H1 (cell line): ENCODE data around the gene ASTN2. TPM values are rescaled to one million over a fixed set of nuclear protein-coding genes. Genes with fewer than 3 reads are reported as not detected.

Source experiments
- CTCF ChIA-PET: fragments of 300-600 bp; sonication (Branson Sonifier 250); formaldehyde crosslinking; loops from one replicate; lab custom pipeline; 2021; ENCODE audit not compliant: partially characterized antibody; lab: Charles Lee
- POLR2A ChIA-PET: fragments of 300-600 bp; sonication (Branson Sonifier 250); formaldehyde crosslinking; loops from one replicate; lab custom pipeline; 2021; ENCODE audit warnings: inconsistent platforms; ENCODE audit not compliant: partially characterized antibody; lab: Charles Lee
- DNase-seq, 2 experiments: peaks; one replicate each; pipeline versions ENCODE4 v3.0.0 to v3.0.0-alpha.2; 2010 to 2022; ENCODE audit warnings: low spot score in 2 of 2, low read depth in 1 of 2, mixed read lengths in 1 of 2
- FAIRE-seq: peaks from 2 replicates; lab custom pipeline; 2011; peaks lifted over from hg19 to GRCh38; lab: Jason Lieb, UNC
- H2AFZ ChIP-seq: 2 replicates; pipeline ENCODE4 v1.8.1; 2012; ENCODE audit warnings: low read length, inconsistent platforms
- H2AK5ac ChIP-seq: 2 replicates; pipeline ENCODE4 v1.6.1; 2013; ENCODE audit warnings: low read depth, low read length
- H2BK120ac ChIP-seq: replicated peaks from 2 replicates; pipeline ENCODE3; 2013; ENCODE audit warnings: low read depth, low read length, inconsistent platforms
- H2BK12ac ChIP-seq: 2 replicates; pipeline ENCODE4 v1.6.1; 2013; ENCODE audit warnings: low read depth, low read length
- H2BK15ac ChIP-seq: 2 replicates; pipeline ENCODE4 v1.6.1; 2013; ENCODE audit warnings: low read length
- H2BK20ac ChIP-seq: 2 replicates; pipeline ENCODE4 v1.6.1; 2013; ENCODE audit warnings: low read length
- H2BK5ac ChIP-seq: 2 replicates; pipeline ENCODE4 v1.6.1; 2013; ENCODE audit warnings: low read depth, low read length
- H3K14ac ChIP-seq: 2 replicates; pipeline ENCODE4 v1.6.1; 2013; ENCODE audit warnings: inconsistent platforms; ENCODE audit not compliant: insufficient read length
- H3K18ac ChIP-seq: 2 replicates; pipeline ENCODE4 v1.6.1; 2013; ENCODE audit warnings: low read length; ENCODE audit errors: extremely low read depth
- H3K23ac ChIP-seq: 2 replicates; pipeline ENCODE4 v1.6.1; 2013; ENCODE audit warnings: inconsistent platforms; ENCODE audit not compliant: insufficient read length
- H3K23me2 ChIP-seq: 2 replicates; pipeline ENCODE4 v1.6.1; 2013; ENCODE audit warnings: low read depth, low read length
- H3K27ac ChIP-seq: 2 replicates; pipeline ENCODE4 v1.6.1; 2011; ENCODE audit warnings: low read depth, low read length, inconsistent platforms
- H3K27me3 ChIP-seq, 4 experiments: replicated peaks in 1 of 4; 1 replicate in 1 of 4; 2 replicates in 3 of 4; pipeline versions ENCODE4 v1.6.1 to v1.8.1; 2011 to 2013; ENCODE audit warnings: low read length in 3 of 4, mild to moderate bottlenecking in 3 of 4, inconsistent platforms in 2 of 4, mixed read lengths in 2 of 4, moderate library complexity in 1 of 4; ENCODE audit not compliant: control insufficient read depth in 3 of 4, insufficient read depth in 3 of 4; ENCODE audit errors: extremely low read depth in 1 of 4
- H3K36me3 ChIP-seq, 4 experiments: 2 replicates each; pipeline versions ENCODE4 v1.6.1 to v1.8.1; 2011 to 2013; ENCODE audit warnings: mild to moderate bottlenecking in 4 of 4, low read length in 3 of 4, moderate library complexity in 2 of 4, control low read depth in 1 of 4, inconsistent platforms in 1 of 4; ENCODE audit not compliant: insufficient read depth in 4 of 4, control insufficient read depth in 2 of 4
- H3K4ac ChIP-seq: replicated peaks from 2 replicates; pipeline ENCODE3; 2013; ENCODE audit warnings: low read length, low read depth, mixed read lengths, inconsistent platforms; ENCODE audit not compliant: insufficient read length
- H3K4me1 ChIP-seq, 4 experiments: replicated peaks in 1 of 4; 1 replicate in 1 of 4; 2 replicates in 3 of 4; pipeline versions ENCODE4 v1.6.1 to v1.8.1; 2011 to 2013; ENCODE audit warnings: low read length in 3 of 4, inconsistent platforms in 2 of 4, mixed read lengths in 1 of 4; ENCODE audit not compliant: insufficient read depth in 4 of 4, control insufficient read depth in 3 of 4
- H3K4me2 ChIP-seq, 2 experiments: 2 replicates each; pipeline versions ENCODE4 v1.6.1 to v1.8.1; 2011 to 2013; ENCODE audit warnings: low read depth in 2 of 2, low read length in 2 of 2, control low read depth in 1 of 2, inconsistent platforms in 1 of 2, mild to moderate bottlenecking in 1 of 2; ENCODE audit not compliant: insufficient read depth in 1 of 2
- H3K4me3 ChIP-seq, 4 experiments: fragments of 200-600, 300-600 bp in 1 of 4; sonication (generic), shearing (Covaris generic), sonication (Bioruptor Twin) in 1 of 4; 2 replicates each; pipeline versions ENCODE4 v1.5.1 to v1.8.1; 2011 to 2016; ENCODE audit warnings: low read length in 4 of 4, low read depth in 3 of 4, control low read depth in 2 of 4, inconsistent platforms in 2 of 4, mild to moderate bottlenecking in 2 of 4, mixed read lengths in 1 of 4, moderate library complexity in 1 of 4; ENCODE audit not compliant: insufficient read depth in 2 of 4; ENCODE audit errors: extremely low read depth in 1 of 4
- H3K56ac ChIP-seq: replicated peaks from 2 replicates; pipeline ENCODE3; 2013; ENCODE audit warnings: low read depth, mild to moderate bottlenecking, mixed read lengths, low read length, inconsistent platforms; ENCODE audit not compliant: insufficient read length
- H3K79me1 ChIP-seq: 2 replicates; pipeline ENCODE4 v1.6.1; 2013; ENCODE audit warnings: low read depth, low read length, control low read depth
- H3K79me2 ChIP-seq, 2 experiments: 2 replicates each; pipeline versions ENCODE4 v1.6.1 to v1.8.1; 2012 to 2013; ENCODE audit warnings: low read length in 2 of 2, mild to moderate bottlenecking in 2 of 2, inconsistent platforms in 1 of 2; ENCODE audit not compliant: insufficient read depth in 2 of 2, control insufficient read depth in 1 of 2
- H3K9ac ChIP-seq, 4 experiments: replicated peaks in 1 of 4; 1 replicate in 1 of 4; 2 replicates in 3 of 4; pipeline versions ENCODE4 v1.6.1 to v1.8.1; 2011 to 2013; ENCODE audit warnings: low read depth in 3 of 4, low read length in 3 of 4, control low read depth in 2 of 4, mild to moderate bottlenecking in 2 of 4, moderate library complexity in 2 of 4, inconsistent platforms in 1 of 4; ENCODE audit errors: extremely low read depth in 1 of 4
- H3K9me3 ChIP-seq, 2 experiments: 2 replicates each; pipeline versions ENCODE4 v1.6.1 to v1.8.1; 2012 to 2013; ENCODE audit warnings: mild to moderate bottlenecking in 2 of 2, moderate library complexity in 2 of 2, control low read depth in 1 of 2, inconsistent platforms in 1 of 2, low read depth in 1 of 2, low read length in 1 of 2, mixed read lengths in 1 of 2; ENCODE audit not compliant: insufficient read depth in 2 of 2
- H4K20me1 ChIP-seq, 2 experiments: replicated peaks in 1 of 2; 2 replicates each; pipeline versions ENCODE3 to v1.8.1; 2011 to 2013; ENCODE audit warnings: inconsistent platforms in 2 of 2, low read length in 2 of 2, mild to moderate bottlenecking in 1 of 2; ENCODE audit not compliant: insufficient read depth in 2 of 2, control insufficient read depth in 1 of 2
- H4K5ac ChIP-seq: 2 replicates; pipeline ENCODE4 v1.6.1; 2013; ENCODE audit warnings: low read length, low read depth, mixed read lengths, inconsistent platforms; ENCODE audit not compliant: insufficient read length
- H4K8ac ChIP-seq: 2 replicates; pipeline ENCODE4 v1.8.0; 2013; ENCODE audit warnings: mild to moderate bottlenecking, moderate library complexity, low read length, inconsistent platforms; ENCODE audit not compliant: insufficient read depth; ENCODE audit errors: extremely low read depth
- H4K91ac ChIP-seq: replicated peaks from 2 replicates; pipeline ENCODE3; 2013; ENCODE audit warnings: low read length, mixed read lengths, inconsistent platforms; ENCODE audit not compliant: insufficient read length
- BACH1 ChIP-seq: IDR thresholded peaks from 2 replicates; pipeline ENCODE4 v1.6.1; 2012; ENCODE audit warnings: low read length, improper control_type of control experiment
- EP300 ChIP-seq, 2 experiments: IDR thresholded peaks; 1 replicate in 1 of 2; 2 replicates in 1 of 2; pipeline ENCODE4 v1.6.1; 2011 to 2012; ENCODE audit warnings: low read depth in 2 of 2, low read length in 2 of 2, mild to moderate bottlenecking in 2 of 2, borderline replicate concordance in 1 of 2, inconsistent platforms in 1 of 2, moderate library complexity in 1 of 2
- HDAC6 ChIP-seq: IDR thresholded peaks from one replicate; pipeline ENCODE4 v1.7.1; 2012; ENCODE audit warnings: low read depth, mild to moderate bottlenecking, inconsistent platforms, low read length, moderate library complexity
- JUN ChIP-seq: IDR thresholded peaks from 2 replicates; pipeline ENCODE4 v1.6.1; 2011; ENCODE audit warnings: low read depth, mild to moderate bottlenecking, improper control_type of control experiment, low read length
- RAD21 ChIP-seq, 2 experiments: IDR thresholded peaks in 1 of 2; conservative IDR thresholded peaks in 1 of 2; 2 replicates each; pipeline ENCODE4 v1.6.1; 2011; ENCODE audit warnings: low read depth in 2 of 2, low read length in 2 of 2, improper control_type of control experiment in 1 of 2, inconsistent platforms in 1 of 2, mild to moderate bottlenecking in 1 of 2, moderate library complexity in 1 of 2
- RXRA ChIP-seq: IDR thresholded peaks from 2 replicates; pipeline ENCODE4 v1.6.1; 2011; ENCODE audit warnings: low read depth, mild to moderate bottlenecking, low read length, moderate library complexity; ENCODE audit not compliant: insufficient read depth
- SIN3A ChIP-seq, 2 experiments: IDR thresholded peaks in 1 of 2; conservative IDR thresholded peaks in 1 of 2; 2 replicates each; pipeline ENCODE4 v1.6.1; 2011 to 2012; ENCODE audit warnings: low read length in 2 of 2, improper control_type of control experiment in 1 of 2, low read depth in 1 of 2, mild to moderate bottlenecking in 1 of 2
- TBP ChIP-seq: IDR thresholded peaks from 2 replicates; pipeline ENCODE4 v1.6.1; 2011; ENCODE audit warnings: low read depth, low read length, improper control_type of control experiment
- WGBS, 2 experiments: shearing (Covaris generic) in 1 of 2; methylation state at CpG; one replicate each; pipeline versions ENCODE4 v1.1.6 to v1.1.7; 2013 to 2015; ENCODE audit warnings: low lambda C conversion rate in 2 of 2, mixed read lengths in 2 of 2, inconsistent platforms in 1 of 2, low coverage in 1 of 2, missing lambda C conversion rate in 1 of 2; ENCODE audit not compliant: insufficient replicate concordance in 2 of 2, insufficient coverage in 1 of 2, insufficient read length in 1 of 2; ENCODE audit errors: extremely low coverage in 1 of 2, missing lambda C conversion rate in 1 of 2; 5-methylcytosine and 5-hydroxymethylcytosine counted together
- polyA plus RNA-seq, 7 experiments: library from polyadenylated mRNA; depleted of rRNA in 3 of 7; stranded (reverse) in 5 of 7; unstranded in 2 of 7; fragments of >200 nt in 5 of 7; fragments of 200-250 nt in 2 of 7; gene quantifications; 1 replicate in 5 of 7; 2 replicates in 1 of 7; 4 replicates in 1 of 7; pipeline versions ENCODE4 v1.2.1 to v1.2.3, GENCODE V29; 2011 to 2013; ENCODE audit warnings: missing spikeins in 2 of 7, mixed read lengths in 2 of 7
- total RNA-seq: library from RNA; stranded (reverse); fragmentation: NEBNext Ultra II Directional; extraction: Animal tissue kit (Norgen Biotek cat#: 25700); gene quantifications from 2 replicates; pipeline ENCODE4 v1.2.1, GENCODE V29; 2021
- TF ChIP-seq, protein P1 (sequence below): IDR thresholded peaks from 2 replicates; pipeline ENCODE4 v1.6.1; 2012; ENCODE audit warnings: inconsistent platforms

The ASTN2 gene
- total and polyA plus RNA-seq, 2 of the 8 experiments (the other 6 are each of a cell fraction or from before 2014, with no cell fraction given), result 8.2 to 13.7 TPM

DNA sequence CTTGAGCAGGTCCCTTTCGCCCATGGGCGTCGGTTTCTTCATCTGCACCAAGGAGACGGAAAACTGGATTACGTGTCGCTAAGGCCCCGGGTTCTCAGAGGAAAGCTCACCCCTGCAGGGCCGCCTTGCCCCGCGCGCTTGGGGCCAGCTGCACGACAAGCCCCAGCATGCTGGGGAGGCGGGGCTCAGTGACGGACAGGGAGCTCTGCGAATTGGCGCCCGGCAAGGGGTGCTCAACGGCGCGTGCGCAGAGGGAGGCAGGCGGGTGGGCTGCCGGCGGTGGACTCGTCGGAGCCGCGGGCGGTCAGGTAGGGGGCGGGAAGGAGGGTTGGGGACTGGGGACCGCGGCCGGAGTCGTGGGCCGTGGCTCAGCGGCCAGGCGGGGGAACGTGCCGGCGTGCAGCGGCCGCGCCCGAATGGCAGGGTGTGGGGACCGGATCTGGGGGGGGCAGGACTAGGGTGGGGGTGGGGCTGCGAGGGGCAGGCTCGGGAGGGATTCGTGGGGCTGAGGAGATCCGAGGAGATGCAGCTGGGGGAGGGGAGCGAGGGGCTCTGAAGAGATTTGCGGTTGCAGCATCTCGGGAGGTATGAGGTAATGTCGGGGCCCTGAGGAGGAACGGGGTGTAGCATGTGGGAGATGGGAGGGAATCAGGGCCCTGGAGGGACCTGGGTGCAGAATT, 727.6 kb downstream of the ASTN2 start, which contains the start of gene TRIM32:
Gene TRIM32 (plus strand): TSS at position 232 of the 680 bp plus-strand sequence. CDS start 10,438 bp downstream, outside the sequence.
- POLR2A ChIA-PET, result interaction anchor here (0.7 to 1.5 kb wide), 6 partner anchors 11 to 212 kb away, joined by 3 to 8 read pairs (median 3); no protein-coding TSS in a partner anchor
- H2BK5ac ChIP-seq, result peak within 1 kb of the TSS; percentile 75; the same call in 1 of the 2 replicates
- TF ChIP-seq SIN3A (conservative IDR thresholded peaks at IDR 0.05 in 1 of 2, IDR thresholded peaks at IDR 0.05 in 1 of 2; ENCODE audit: low read depth in 1 of 2, low read length in 2 of 2) (peak in 1 of 2 experiments; percentile 55; a peak in 1 of 4 replicates), RAD21 (IDR thresholded peaks at IDR 0.05 in 1 of 2, conservative IDR thresholded peaks at IDR 0.05 in 1 of 2; ENCODE audit: low read depth in 2 of 2, low read length in 2 of 2) (no peak), TBP (0 out of 2 replicates have a peak, but pooled peaks have one; percentile 12), BACH1 (no peak), RXRA (no peak), EP300 (IDR thresholded peaks at IDR 0.05; ENCODE audit: borderline replicate concordance in 1 of 2, low read depth in 2 of 2, low read length in 2 of 2) (no peak), JUN (no peak), HDAC6 (no peak)
- TF ChIP-seq, protein P1, sequence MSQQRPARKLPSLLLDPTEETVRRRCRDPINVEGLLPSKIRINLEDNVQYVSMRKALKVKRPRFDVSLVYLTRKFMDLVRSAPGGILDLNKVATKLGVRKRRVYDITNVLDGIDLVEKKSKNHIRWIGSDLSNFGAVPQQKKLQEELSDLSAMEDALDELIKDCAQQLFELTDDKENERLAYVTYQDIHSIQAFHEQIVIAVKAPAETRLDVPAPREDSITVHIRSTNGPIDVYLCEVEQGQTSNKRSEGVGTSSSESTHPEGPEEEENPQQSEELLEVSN, result peak; percentile 74

More for the DNA sequence above, 727.6 kb downstream of the ASTN2 start, which contains the start of gene TRIM32:
- Histone ChIP-seq H3K79me2 (peaks cover 0 to 23% of the 10 kb centered on the region in 2 experiments; a peak in 2 of 4 replicates), H3K4me3 (peak within 1 kb of the TSS; percentile 55 to 89 (median 62)), H3K27me3 (no peaks in the 10 kb centered on the region; a peak in 2 of 7 replicates), H3K23ac (no peak within 1 kb of the TSS), H2BK15ac (peak within 1 kb of the TSS; percentile 83; the same call in 1 of the 2 replicates), H3K36me3 (no peaks in the 10 kb centered on the region; a peak in 1 of 8 replicates), H2BK20ac (peak within 1 kb of the TSS; percentile 77; the same call in 1 of the 2 replicates), H4K20me1 (peaks cover 1 to 2% of the 10 kb centered on the region in 2 experiments), H4K91ac (peak within 1 kb of the TSS; percentile 37), H3K9me3 (no peaks in the 10 kb centered on the region), H2AFZ (peak within 1 kb of the TSS; percentile 94; the same call in 1 of the 2 replicates), H2BK12ac (peak within 1 kb of the TSS; percentile 97; the same call in 1 of the 2 replicates), H4K5ac (peak within 1 kb of the TSS; percentile 52), H3K23me2 (peaks cover 12% of the 10 kb centered on the region), H3K27ac (no peak within 1 kb of the TSS; the same call in none of the 2 replicates), H3K56ac (peak within 1 kb of the TSS; percentile 90), H2AK5ac (no peak within 1 kb of the TSS), H3K14ac (no peak within 1 kb of the TSS), H2BK120ac (no peak within 1 kb of the TSS), H4K8ac (peak within 1 kb of the TSS; percentile 84), H3K4me1 (peaks cover 0 to 9% (median 1%) of the 10 kb centered on the region in 4 experiments; a peak in 5 of 7 replicates), H3K18ac (peak within 1 kb of the TSS; percentile 98), H3K9ac (peak within 1 kb of the TSS in 3 of 4 experiments; percentile 35 to 78 (median 59); a peak in 5 of 7 replicates), H3K4me2 (peak within 1 kb of the TSS; percentile 81 to 96), H3K4ac (peak within 1 kb of the TSS; percentile 74), H3K79me1 (no peaks in the 10 kb centered on the region; the same call in 1 of the 2 replicates)
- DNase-seq (peak; percentile 82 to 99), FAIRE-seq (no peak)
- WGBS, 2 experiments, result 2% methylated on average over 22 of the region's 54 CpGs; no CpG with 5 or more reads in 1 of the 2 experiments
- CTCF ChIA-PET, result interaction anchor here (0.9 to 1.2 kb wide), 3 partner anchors 14 to 361 kb away, joined by 3 read pairs; no protein-coding TSS in a partner anchor
